Measurements from ENCODE around the gene SECISBP2. TPM values are rescaled to one million over a fixed set of nuclear protein-coding genes. Genes with fewer than 3 reads are reported as not detected.

SECISBP2 gene
- total RNA-seq, 2 donors from 2014 or later, result 43.1 to 76.2 TPM

DNA sequence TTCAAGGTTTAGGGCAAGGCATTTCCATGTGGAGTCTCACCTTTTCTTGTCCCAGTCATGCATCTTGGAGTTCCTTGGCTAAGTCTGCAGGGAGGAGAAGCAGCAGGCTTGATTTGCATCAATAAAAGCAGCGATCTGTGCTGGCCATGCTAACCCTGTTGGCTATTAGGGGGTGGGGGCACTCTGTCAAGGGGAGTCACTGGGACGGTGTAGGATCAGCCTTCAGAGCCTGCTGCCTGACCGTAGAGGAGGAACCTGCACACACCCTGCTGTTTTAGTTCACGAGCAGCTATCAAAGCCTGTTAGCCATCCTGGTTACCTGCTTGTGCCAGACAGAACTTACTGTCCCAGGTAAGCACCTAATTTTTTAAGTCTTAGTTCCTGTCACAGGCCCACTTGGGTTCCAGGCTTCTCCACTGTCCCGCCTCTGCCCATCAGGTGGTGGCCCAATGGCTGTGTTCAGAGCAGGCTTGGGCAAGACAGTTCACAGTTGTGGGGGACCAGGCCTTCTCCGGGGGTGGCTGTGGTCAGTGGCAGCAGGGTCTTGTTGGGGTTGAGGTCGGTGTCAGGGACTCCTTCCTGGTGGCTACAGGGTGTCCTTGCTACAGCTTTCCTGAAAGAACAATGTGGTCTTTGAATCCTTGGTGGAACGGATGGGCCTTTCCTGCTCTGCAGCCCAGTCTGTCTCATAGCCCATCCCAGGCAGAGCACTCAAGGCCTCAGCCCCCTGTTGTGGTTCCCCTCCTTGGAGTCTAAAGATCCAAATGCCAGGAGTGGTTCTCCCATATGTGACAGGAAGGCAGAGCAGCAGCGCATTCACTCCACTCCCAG lies 43.7 kb downstream of the SECISBP2 start:
- DNase-seq (ENCODE audit: low spot score), result no peak
- H3K4me1 ChIP-seq (replicated peaks), result no peaks in the 10 kb centered on the region
- 85% methylated on average over 9 of the region's 9 CpGs for WGBS
- peaks cover 15 to 19% of the 10 kb centered on the region in 2 donors for H3K36me3 ChIP-seq
- no peak for TF ChIP-seq CTCF (IDR thresholded peaks at IDR 0.05)
- TF ChIP-seq POLR2AphosphoS5 (IDR thresholded peaks at IDR 0.05), result no peak
- TF ChIP-seq POLR2A (IDR thresholded peaks at IDR 0.05), result no peak
- no peaks in the 10 kb centered on the region for H3K27me3 ChIP-seq (replicated peaks; ENCODE audit: insufficient read depth)
- no peaks in the 10 kb centered on the region for H3K9me3 ChIP-seq
- H3K4me3 ChIP-seq, result no peak overlapping the region
- no peak overlapping the region for H3K27ac ChIP-seq
- intact Hi-C loops (cut with DNase I), result no loop called here

DNA sequence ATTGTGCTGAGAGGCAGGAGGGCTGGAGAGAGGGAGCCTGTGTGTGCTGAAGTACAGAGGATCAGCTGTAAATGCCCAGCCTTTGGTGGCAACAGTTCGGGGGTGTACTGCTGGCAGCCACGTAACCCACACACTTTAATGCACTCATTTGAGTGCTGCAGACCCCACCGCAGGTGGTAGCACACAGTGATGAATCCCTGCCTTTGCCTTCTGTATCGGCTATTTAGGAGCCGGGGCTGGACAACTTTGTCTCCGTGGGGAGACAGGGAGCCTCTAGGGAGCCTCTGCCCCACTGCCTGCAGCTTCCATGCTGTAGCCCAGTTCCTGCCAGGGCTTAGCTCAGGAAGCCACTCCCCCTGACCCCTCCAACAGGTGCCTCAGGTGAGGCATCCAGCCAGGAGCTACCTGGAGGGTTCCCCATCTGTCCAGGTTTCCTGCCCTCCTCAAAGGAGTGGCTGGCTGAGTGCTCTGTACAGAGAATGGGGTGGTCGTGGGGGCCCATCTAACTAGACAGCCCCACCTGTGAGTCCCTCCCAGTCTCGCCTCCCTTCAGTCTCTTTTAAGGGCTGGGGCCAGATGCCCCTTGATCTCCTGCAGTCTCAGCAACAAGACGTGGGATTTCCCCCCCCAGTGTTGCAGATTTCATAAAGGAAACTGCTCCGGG lies 44.5 kb downstream of the SECISBP2 start:
- intact Hi-C loops (cut with DNase I), result no loop called here

DNA sequence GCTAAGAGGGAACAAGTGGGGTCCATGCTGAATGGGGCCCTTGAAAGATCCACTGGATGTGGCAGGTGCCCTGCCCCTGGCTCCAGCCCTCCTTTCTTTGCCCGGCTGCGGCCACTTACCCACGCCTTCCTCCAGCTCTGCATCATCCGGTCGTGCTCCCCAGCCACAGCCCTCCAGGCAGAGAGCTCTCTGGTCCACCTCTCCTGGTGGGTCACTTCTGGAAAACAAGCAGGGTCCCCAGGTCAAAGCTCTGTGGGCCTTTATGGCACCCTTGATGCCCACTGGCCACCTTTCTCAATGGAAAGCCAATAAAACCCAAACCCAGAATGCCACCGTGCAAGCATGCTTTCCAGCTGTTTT lies 45.0 kb downstream of the SECISBP2 start:
- peaks cover 9 to 11% of the 10 kb centered on the region in 2 donors for H3K36me3 ChIP-seq
- no peaks in the 10 kb centered on the region for H3K27me3 ChIP-seq (replicated peaks; ENCODE audit: insufficient read depth)
- 84% methylated on average over 6 of the region's 6 CpGs for WGBS
- no peak overlapping the region for H3K27ac ChIP-seq
- no peaks in the 10 kb centered on the region for H3K4me1 ChIP-seq (replicated peaks)
- no peak for DNase-seq (ENCODE audit: low spot score)
- H3K4me3 ChIP-seq, result no peak overlapping the region
- no peak for TF ChIP-seq POLR2A (IDR thresholded peaks at IDR 0.05)
- TF ChIP-seq POLR2AphosphoS5 (IDR thresholded peaks at IDR 0.05), result no peak
- no peak for TF ChIP-seq CTCF (IDR thresholded peaks at IDR 0.05)
- no peaks in the 10 kb centered on the region for H3K9me3 ChIP-seq
- intact Hi-C loops (cut with DNase I), result no loop called here

More for the DNA sequence above, 44.5 kb downstream of the SECISBP2 start:
- 90% methylated on average over 10 of the region's 10 CpGs for WGBS
- H3K4me1 ChIP-seq (replicated peaks), result no peaks in the 10 kb centered on the region
- H3K27me3 ChIP-seq (replicated peaks; ENCODE audit: insufficient read depth), result no peaks in the 10 kb centered on the region
- no peak for DNase-seq (ENCODE audit: low spot score)
- peaks cover 13 to 15% of the 10 kb centered on the region in 2 donors for H3K36me3 ChIP-seq
- no peak overlapping the region for H3K27ac ChIP-seq
- no peak overlapping the region for H3K4me3 ChIP-seq
- no peaks in the 10 kb centered on the region for H3K9me3 ChIP-seq
- TF ChIP-seq CTCF (IDR thresholded peaks at IDR 0.05), result no peak
- no peak for TF ChIP-seq POLR2AphosphoS5 (IDR thresholded peaks at IDR 0.05)
- TF ChIP-seq POLR2A (IDR thresholded peaks at IDR 0.05), result no peak

DNA sequence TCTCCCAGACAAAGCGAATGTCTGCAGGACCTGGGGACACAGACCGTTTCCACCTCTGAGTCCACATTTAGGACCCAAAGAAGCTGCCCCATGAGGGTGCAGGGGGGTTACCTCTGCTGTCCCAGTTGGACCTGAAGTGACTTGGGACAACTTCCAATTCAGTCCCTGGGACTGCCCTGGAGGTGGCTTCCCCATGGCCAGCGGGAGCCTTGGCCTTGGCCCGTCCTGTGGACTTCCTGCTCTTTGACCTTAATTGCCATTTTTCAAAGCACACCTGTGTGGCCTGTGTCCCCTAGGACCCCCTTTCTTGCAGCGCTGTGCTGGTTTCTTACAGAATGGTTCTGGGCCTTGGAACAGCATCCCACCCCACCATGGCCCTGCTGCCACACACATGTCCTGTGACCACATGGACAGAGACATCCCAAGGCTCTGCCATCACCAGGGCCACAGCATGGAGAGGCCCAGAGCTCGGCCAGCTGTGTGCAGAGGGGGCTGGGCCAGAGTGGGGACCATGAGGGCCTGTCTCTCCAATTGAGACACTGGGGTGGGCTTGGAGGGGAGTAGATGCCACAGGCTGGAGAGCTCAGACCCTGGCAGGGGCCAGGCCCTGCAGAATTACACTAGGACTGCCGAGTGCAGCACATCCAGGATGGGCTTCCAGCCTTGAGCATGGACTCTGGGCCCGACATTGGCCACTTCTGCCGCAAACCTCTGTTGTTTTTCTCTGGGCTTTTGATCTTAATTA lies 45.8 kb downstream of the SECISBP2 start:
- H3K36me3 ChIP-seq, result peaks cover 5 to 11% of the 10 kb centered on the region in 2 donors
- no peak overlapping the region for H3K4me3 ChIP-seq
- H3K4me1 ChIP-seq (replicated peaks), result no peaks in the 10 kb centered on the region
- intact Hi-C loops (cut with DNase I), result no loop called here
- no peaks in the 10 kb centered on the region for H3K9me3 ChIP-seq
- H3K27ac ChIP-seq, result no peak overlapping the region
- no peak for TF ChIP-seq POLR2AphosphoS5 (IDR thresholded peaks at IDR 0.05)
- TF ChIP-seq POLR2A (IDR thresholded peaks at IDR 0.05), result no peak
- TF ChIP-seq CTCF (IDR thresholded peaks at IDR 0.05), result no peak
- H3K27me3 ChIP-seq (replicated peaks; ENCODE audit: insufficient read depth), result no peaks in the 10 kb centered on the region
- 87% methylated on average over 9 of the region's 9 CpGs for WGBS
- no peak for DNase-seq (ENCODE audit: low spot score)
